Activated T-helper 1 cell treated with anti-CD3 and anti-CD28 coated beads, Interleukin-12 subunit alpha, Interleukin-12 subunit beta, Interleukin-2, Interleukin-4 antibody, amounts not matched to agents 30 ng/mL and 10 ng/mL and 1 ng/mL, durations not matched to agents 14 hours and 24 hours and 36 hours (primary cell): ENCODE measurements around the gene ICAM4. TPM values are rescaled to one million over a fixed set of nuclear protein-coding genes. Genes with fewer than 3 reads are reported as not detected.
A peak's percentile ranks its signal among the peaks of the same experiment; 100 is the strongest.

Experiments used
- DNase-seq: peaks from one replicate; pipeline ENCODE4 v3.0.0; 2021; ENCODE audit warnings: low spot score
- H3K27ac Mint-ChIP-seq: one replicate; pipeline ENCODE4 v1.8.0; 2021; ENCODE audit warnings: mild to moderate bottlenecking, mixed read lengths
- H3K27me3 Mint-ChIP-seq: one replicate; pipeline ENCODE4 v1.8.0; 2022; ENCODE audit warnings: mild to moderate bottlenecking, moderate library complexity, mixed read lengths; ENCODE audit not compliant: insufficient read depth
- H3K36me3 Mint-ChIP-seq: one replicate; pipeline ENCODE4 v1.8.0; 2021; ENCODE audit warnings: low read depth, mixed read lengths
- H3K4me1 Mint-ChIP-seq: one replicate; pipeline ENCODE4 v1.8.0; 2021; ENCODE audit warnings: low read depth, mixed read lengths
- H3K4me3 Mint-ChIP-seq: one replicate; pipeline ENCODE4 v1.8.0; 2021; ENCODE audit warnings: mild to moderate bottlenecking, moderate library complexity, mixed read lengths
- H3K9me3 Mint-ChIP-seq: one replicate; pipeline ENCODE4 v1.8.0; 2021; ENCODE audit warnings: mixed read lengths
- intact Hi-C: fragments of 100-400 bp; cut with micrococcal nuclease; formaldehyde crosslinking; loops from one replicate; pipeline ENCODE4 v1.15.1; 2024
- total RNA-seq: library from RNA; stranded (reverse); gene quantifications from 2 replicates; pipeline ENCODE4 v1.2.3, GENCODE V29; 2022

ICAM4 gene
- total RNA-seq, 1 donor from 2014 or later, result 1.0 TPM

GRCh38 chr19:10295847-10296591 is 9.3 kb downstream of the ICAM4 start:
- peaks cover 31% of the 10 kb centered on the region for H3K4me1 Mint-ChIP-seq
- no peaks in the 10 kb centered on the region for H3K36me3 Mint-ChIP-seq
- peaks cover 45% of the 10 kb centered on the region for H3K27me3 Mint-ChIP-seq
- H3K4me3 Mint-ChIP-seq, result peak overlapping the region; percentile 79
- H3K27ac Mint-ChIP-seq, result peak overlapping the region; percentile 55
- DNase-seq, result no peak
- intact Hi-C loops, result loop anchor here (1.0 kb wide), 2 partner anchors 10 to 19 kb away; partner anchors contain the start of gene ICAM4
- no peaks in the 10 kb centered on the region for H3K9me3 Mint-ChIP-seq

- Mint-ChIP-seq H3K27ac (no peak overlapping the region), H3K36me3 (no peaks in the 10 kb centered on the region), H3K4me1 (peaks cover 12% of the 10 kb centered on the region), H3K27me3 (peaks cover 17% of the 10 kb centered on the region), H3K4me3 (no peak overlapping the region), H3K9me3 (no peaks in the 10 kb centered on the region)
- intact Hi-C loops, result no loop called here
- DNase-seq, result no peak
Observed at GRCh38 chr19:10299545-10300458, 13.0 kb downstream of the ICAM4 start.

- Mint-ChIP-seq H3K36me3 (no peaks in the 10 kb centered on the region), H3K4me1 (peaks cover 7% of the 10 kb centered on the region), H3K4me3 (no peak overlapping the region), H3K9me3 (no peaks in the 10 kb centered on the region), H3K27ac (no peak overlapping the region), H3K27me3 (peaks cover 4% of the 10 kb centered on the region)
- no peak for DNase-seq
- intact Hi-C loops, result no loop called here
Observed at GRCh38 chr19:10305139-10305806, 18.5 kb downstream of the ICAM4 start.

GRCh38 chr19:10306327-10306726 is 19.6 kb downstream of the ICAM4 start:
- Mint-ChIP-seq H3K4me3 (no peak overlapping the region), H3K36me3 (no peaks in the 10 kb centered on the region), H3K4me1 (peaks cover 7% of the 10 kb centered on the region), H3K9me3 (no peaks in the 10 kb centered on the region), H3K27ac (no peak overlapping the region), H3K27me3 (peaks cover 4% of the 10 kb centered on the region)
- no peak for DNase-seq
- intact Hi-C loops, result no loop called here

- Mint-ChIP-seq H3K9me3 (no peaks in the 10 kb centered on the region), H3K27ac (no peak within 1 kb of the TSS), H3K4me3 (no peak within 1 kb of the TSS)
Observed at GRCh38 chr19:10309423-10309822, 22.7 kb downstream of the ICAM4 start, which contains the start of gene ZGLP1. Gene ZGLP1, minus strand, starts transcription at chr19:10309815.

GRCh38 chr19:10315335-10316214 is 28.8 kb downstream of the ICAM4 start, which contains the start of gene FDX2:
Gene FDX2, minus strand, starts transcription at chr19:10316015. Its CDS starts 19 bp downstream, at chr19:10315996.
- H3K9me3 Mint-ChIP-seq, result no peaks in the 10 kb centered on the region
- no peaks in the 10 kb centered on the region for H3K27me3 Mint-ChIP-seq
- peaks cover 17% of the 10 kb centered on the region for H3K36me3 Mint-ChIP-seq
- intact Hi-C loops, result loop anchor here (1.0 kb wide), 3 partner anchors 18 to 44 kb away; partner anchors contain the start of genes ICAM1 and RAVER1
- H3K4me1 Mint-ChIP-seq, result peaks cover 22% of the 10 kb centered on the region
- peak; percentile 87 for DNase-seq
- H3K4me3 Mint-ChIP-seq, result peak within 1 kb of the TSS; percentile 94
- peak within 1 kb of the TSS; percentile 86 for H3K27ac Mint-ChIP-seq

More at GRCh38 chr19:10309423-10309822, 22.7 kb downstream of the ICAM4 start, which contains the start of gene ZGLP1:
- no peak for DNase-seq
- Mint-ChIP-seq H3K36me3 (no peaks in the 10 kb centered on the region), H3K27me3 (no peaks in the 10 kb centered on the region), H3K4me1 (peaks cover 8% of the 10 kb centered on the region)
- intact Hi-C loops, result no loop called here

GRCh38 chr19:10316229-10317044 is 29.7 kb downstream of the ICAM4 start:
- Mint-ChIP-seq H3K9me3 (no peaks in the 10 kb centered on the region), H3K27me3 (no peaks in the 10 kb centered on the region), H3K27ac (peak overlapping the region; percentile 82), H3K36me3 (peaks cover 17% of the 10 kb centered on the region), H3K4me3 (peak overlapping the region; percentile 94), H3K4me1 (peaks cover 22% of the 10 kb centered on the region)
- no peak for DNase-seq
- intact Hi-C loops, result loop anchor here (1.0 kb wide), 2 partner anchors 17 to 45 kb away; partner anchors contain the start of genes ICAM1 and RAVER1

GRCh38 chr19:10317045-10317856 is 30.5 kb downstream of the ICAM4 start:
- Mint-ChIP-seq H3K27ac (no peak overlapping the region), H3K27me3 (no peaks in the 10 kb centered on the region), H3K36me3 (peaks cover 22% of the 10 kb centered on the region), H3K4me1 (peaks cover 22% of the 10 kb centered on the region), H3K9me3 (no peaks in the 10 kb centered on the region), H3K4me3 (no peak overlapping the region)
- intact Hi-C loops, result no loop called here
- no peak for DNase-seq

GRCh38 chr19:10317857-10318462 is 31.2 kb downstream of the ICAM4 start:
- H3K4me3 Mint-ChIP-seq, result no peak overlapping the region
- intact Hi-C loops, result no loop called here
- H3K9me3 Mint-ChIP-seq, result no peaks in the 10 kb centered on the region
- H3K27ac Mint-ChIP-seq, result no peak overlapping the region
- H3K36me3 Mint-ChIP-seq, result peaks cover 22% of the 10 kb centered on the region
- no peaks in the 10 kb centered on the region for H3K27me3 Mint-ChIP-seq
- DNase-seq, result no peak
- H3K4me1 Mint-ChIP-seq, result peaks cover 22% of the 10 kb centered on the region

GRCh38 chr19:10318807-10319682 is 32.3 kb downstream of the ICAM4 start:
- DNase-seq, result no peak
- intact Hi-C loops, result no loop called here
- H3K27ac Mint-ChIP-seq, result no peak overlapping the region
- H3K4me1 Mint-ChIP-seq, result peaks cover 22% of the 10 kb centered on the region
- H3K4me3 Mint-ChIP-seq, result no peak overlapping the region
- H3K27me3 Mint-ChIP-seq, result no peaks in the 10 kb centered on the region
- peaks cover 24% of the 10 kb centered on the region for H3K36me3 Mint-ChIP-seq
- H3K9me3 Mint-ChIP-seq, result no peaks in the 10 kb centered on the region
